ENCODE data around the gene MBNL1.

DNA sequence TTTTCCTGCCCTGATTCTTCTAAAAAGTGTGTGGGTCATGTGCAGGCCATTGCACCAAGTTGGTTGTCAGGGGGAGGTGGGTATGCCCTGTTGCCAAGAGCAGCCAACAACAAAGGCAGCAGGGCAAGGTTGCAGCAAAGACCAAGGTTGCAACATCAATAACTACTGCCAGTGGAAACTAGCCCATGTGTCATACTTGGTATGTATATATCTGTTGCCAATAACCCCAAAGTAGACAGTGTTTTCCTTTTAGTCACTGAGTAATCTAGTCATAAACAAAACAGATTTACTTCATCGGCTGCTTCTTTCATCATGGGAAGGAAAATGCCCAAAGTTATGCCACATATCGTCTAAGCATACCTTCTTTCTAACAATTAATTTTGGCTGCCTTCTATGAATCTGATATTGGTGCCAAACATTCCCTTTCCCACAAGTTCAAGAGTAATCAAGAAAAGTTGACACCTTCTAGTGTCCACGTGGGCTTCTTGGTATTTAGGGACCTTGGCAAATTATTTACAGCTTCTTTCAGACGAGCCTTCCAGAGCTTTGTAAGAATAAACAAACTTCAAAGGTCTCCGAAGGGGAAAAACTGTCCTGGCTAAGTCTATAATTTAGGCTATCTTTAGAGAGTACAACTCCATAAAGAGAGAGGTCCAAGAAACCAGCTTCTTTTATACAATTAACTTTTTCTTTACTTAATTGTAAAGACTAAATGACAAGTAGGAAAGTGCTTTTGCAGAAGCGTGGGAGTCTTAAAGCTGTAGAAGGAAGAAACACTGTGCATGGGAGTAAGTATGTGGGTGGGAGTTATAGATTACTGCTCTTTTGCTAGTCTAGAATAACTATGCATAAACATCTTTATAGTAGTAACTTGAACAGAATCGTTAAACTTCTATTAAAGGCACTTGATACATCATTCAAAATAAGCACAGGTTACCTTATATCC, 10.0 kb upstream of the MBNL1 start:
- TF ChIP-seq POLR2A (IDR thresholded peaks at IDR 0.05): no peak
- TF ChIP-seq, protein P1, sequence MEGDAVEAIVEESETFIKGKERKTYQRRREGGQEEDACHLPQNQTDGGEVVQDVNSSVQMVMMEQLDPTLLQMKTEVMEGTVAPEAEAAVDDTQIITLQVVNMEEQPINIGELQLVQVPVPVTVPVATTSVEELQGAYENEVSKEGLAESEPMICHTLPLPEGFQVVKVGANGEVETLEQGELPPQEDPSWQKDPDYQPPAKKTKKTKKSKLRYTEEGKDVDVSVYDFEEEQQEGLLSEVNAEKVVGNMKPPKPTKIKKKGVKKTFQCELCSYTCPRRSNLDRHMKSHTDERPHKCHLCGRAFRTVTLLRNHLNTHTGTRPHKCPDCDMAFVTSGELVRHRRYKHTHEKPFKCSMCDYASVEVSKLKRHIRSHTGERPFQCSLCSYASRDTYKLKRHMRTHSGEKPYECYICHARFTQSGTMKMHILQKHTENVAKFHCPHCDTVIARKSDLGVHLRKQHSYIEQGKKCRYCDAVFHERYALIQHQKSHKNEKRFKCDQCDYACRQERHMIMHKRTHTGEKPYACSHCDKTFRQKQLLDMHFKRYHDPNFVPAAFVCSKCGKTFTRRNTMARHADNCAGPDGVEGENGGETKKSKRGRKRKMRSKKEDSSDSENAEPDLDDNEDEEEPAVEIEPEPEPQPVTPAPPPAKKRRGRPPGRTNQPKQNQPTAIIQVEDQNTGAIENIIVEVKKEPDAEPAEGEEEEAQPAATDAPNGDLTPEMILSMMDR (IDR thresholded peaks at IDR 0.05): no peak
